ENCODE results near the gene TTC21B.

The TTC21B gene

DNA sequence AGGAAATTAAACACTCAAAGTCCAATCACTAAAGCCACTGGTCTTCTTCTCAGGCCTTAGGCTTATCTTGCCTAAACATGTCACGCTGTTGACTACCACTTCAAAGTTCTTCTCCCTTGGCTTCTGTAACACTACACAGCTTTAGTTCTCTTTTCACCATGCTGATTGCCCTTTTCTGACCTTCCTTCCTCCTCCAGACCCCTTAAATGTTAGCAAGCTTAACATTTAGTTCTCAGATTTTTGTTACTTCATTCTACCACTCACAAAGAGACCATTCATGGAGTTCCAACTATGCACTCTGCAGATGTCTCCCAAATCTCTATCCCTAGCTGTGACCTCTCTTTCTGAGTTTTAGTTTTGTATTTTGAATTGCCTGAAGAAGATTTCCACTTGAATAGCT, 64.4 kb downstream of the TTC21B start:
- H3K27ac ChIP-seq (replicated peaks; ENCODE audit: low read length), result peak overlapping the region; percentile 67
- no peak overlapping the region for H2AFZ ChIP-seq (ENCODE audit: low read length)
- H4K91ac ChIP-seq (ENCODE audit: low read depth, low read length, poor library complexity), result no peak overlapping the region
- no peak overlapping the region for H3K4me2 ChIP-seq (ENCODE audit: insufficient read depth, low read length, poor library complexity, severe bottlenecking)
- peaks cover 0 to 4% of the 10 kb centered on the region in 2 donors for H3K9me3 ChIP-seq (replicated peaks in 1 of 2; ENCODE audit: control insufficient read depth in 2 of 2, insufficient read depth in 1 of 2, low read depth in 1 of 2, low read length in 2 of 2)
- H3K9ac ChIP-seq (ENCODE audit: low read depth, low read length, poor library complexity), result no peak overlapping the region
- H2AK5ac ChIP-seq (ENCODE audit: low read depth, low read length), result no peak overlapping the region
- H3K4ac ChIP-seq (ENCODE audit: low read length), result no peak overlapping the region
- no peak overlapping the region for H3K4me3 ChIP-seq (ENCODE audit: low read length in 2 of 2)
- H2BK120ac ChIP-seq (ENCODE audit: low read depth, low read length), result no peak overlapping the region
- no peak overlapping the region for H3K18ac ChIP-seq (ENCODE audit: low read length)
- no CpG with 5 or more reads among the region's 1 CpG for WGBS, 2 donors (ENCODE audit: extremely low coverage in 2 of 2, insufficient read length in 2 of 2, insufficient replicate concordance in 1 of 2)
- H3K36me3 ChIP-seq (replicated peaks in 1 of 2; ENCODE audit: control insufficient read depth in 2 of 2, insufficient read depth in 2 of 2, low read length in 2 of 2), result peaks cover 1 to 41% of the 10 kb centered on the region in 2 donors
- H3K27me3 ChIP-seq (ENCODE audit: control insufficient read depth in 3 of 3, insufficient read depth in 3 of 3, low read depth in 1 of 3, low read length in 3 of 3), result no peaks in the 10 kb centered on the region
- H3K79me1 ChIP-seq (ENCODE audit: low read depth, low read length), result no peaks in the 10 kb centered on the region
- no peak overlapping the region for H2BK12ac ChIP-seq (ENCODE audit: low read length)
- H3K14ac ChIP-seq (ENCODE audit: low read length), result no peak overlapping the region
- no peak overlapping the region for H2BK5ac ChIP-seq (ENCODE audit: low read length)
- no peak overlapping the region for H3K23ac ChIP-seq (ENCODE audit: low read depth, low read length, poor library complexity)
- DNase-seq (ENCODE audit: low spot score), result peak; percentile 12
- H3K4me1 ChIP-seq (ENCODE audit: control insufficient read depth in 2 of 2, insufficient read depth in 1 of 2, low read depth in 1 of 2, low read length in 2 of 2), result peaks cover 6 to 59% of the 10 kb centered on the region in 2 donors
- H2BK15ac ChIP-seq (ENCODE audit: low read length), result no peak overlapping the region
- no peak overlapping the region for H4K8ac ChIP-seq (ENCODE audit: low read depth, low read length)

DNA sequence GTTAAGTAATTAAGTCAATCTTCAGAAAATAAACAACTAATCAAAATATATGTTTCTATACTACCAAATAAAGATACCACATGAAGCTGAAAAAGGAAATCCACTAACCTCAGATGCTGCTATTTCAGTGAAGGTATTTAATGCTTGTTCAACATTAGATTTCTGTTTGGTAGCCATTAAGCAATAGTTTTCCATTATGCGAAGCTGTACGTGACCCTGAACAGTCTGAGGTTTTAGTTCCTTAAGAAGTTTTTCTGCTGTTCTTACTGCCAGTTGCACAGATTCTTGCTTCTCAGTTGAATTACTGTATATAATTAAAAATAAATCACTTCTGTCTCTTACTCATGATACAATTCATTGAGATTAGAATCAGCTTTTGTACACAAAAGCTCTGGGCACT, 65.4 kb downstream of the TTC21B start:
- peaks cover 4 to 57% of the 10 kb centered on the region in 2 donors for H3K4me1 ChIP-seq (ENCODE audit: control insufficient read depth in 2 of 2, insufficient read depth in 1 of 2, low read depth in 1 of 2, low read length in 2 of 2)
- H3K23ac ChIP-seq (ENCODE audit: low read depth, low read length, poor library complexity), result no peak overlapping the region
- H2BK120ac ChIP-seq (ENCODE audit: low read depth, low read length), result no peak overlapping the region
- H3K4ac ChIP-seq (ENCODE audit: low read length), result no peak overlapping the region
- H3K4me3 ChIP-seq (ENCODE audit: low read length in 2 of 2), result no peak overlapping the region
- H2BK12ac ChIP-seq (ENCODE audit: low read length), result no peak overlapping the region
- H2AFZ ChIP-seq (ENCODE audit: low read length), result no peak overlapping the region
- DNase-seq (ENCODE audit: low spot score), result no peak
- peaks cover 0 to 4% of the 10 kb centered on the region in 2 donors for H3K9me3 ChIP-seq (replicated peaks in 1 of 2; ENCODE audit: control insufficient read depth in 2 of 2, insufficient read depth in 1 of 2, low read depth in 1 of 2, low read length in 2 of 2)
- no peak overlapping the region for H3K14ac ChIP-seq (ENCODE audit: low read length)
- WGBS, 2 donors (ENCODE audit: extremely low coverage in 2 of 2, insufficient read length in 2 of 2, insufficient replicate concordance in 1 of 2), result no CpG with 5 or more reads among the region's 2 CpGs
- no peak overlapping the region for H3K9ac ChIP-seq (ENCODE audit: low read depth, low read length, poor library complexity)
- no peak overlapping the region for H2BK5ac ChIP-seq (ENCODE audit: low read length)
- no peak overlapping the region for H4K8ac ChIP-seq (ENCODE audit: low read depth, low read length)
- no peak overlapping the region for H2BK15ac ChIP-seq (ENCODE audit: low read length)
- H3K27me3 ChIP-seq (ENCODE audit: control insufficient read depth in 3 of 3, insufficient read depth in 3 of 3, low read depth in 1 of 3, low read length in 3 of 3), result no peaks in the 10 kb centered on the region
- H4K91ac ChIP-seq (ENCODE audit: low read depth, low read length, poor library complexity), result no peak overlapping the region
- no peaks in the 10 kb centered on the region for H3K79me1 ChIP-seq (ENCODE audit: low read depth, low read length)
- H3K18ac ChIP-seq (ENCODE audit: low read length), result no peak overlapping the region
- H3K27ac ChIP-seq (replicated peaks; ENCODE audit: low read length), result no peak overlapping the region
- H3K36me3 ChIP-seq (replicated peaks in 1 of 2; ENCODE audit: control insufficient read depth in 2 of 2, insufficient read depth in 2 of 2, low read length in 2 of 2), result peaks cover 4 to 41% of the 10 kb centered on the region in 2 donors
- H3K4me2 ChIP-seq (ENCODE audit: insufficient read depth, low read length, poor library complexity, severe bottlenecking), result no peak overlapping the region
- no peak overlapping the region for H2AK5ac ChIP-seq (ENCODE audit: low read depth, low read length)

- Histone ChIP-seq H3K36me3 (replicated peaks in 1 of 2; ENCODE audit: control insufficient read depth in 2 of 2, insufficient read depth in 2 of 2, low read length in 2 of 2) (peaks cover 2 to 50% of the 10 kb centered on the region in 2 donors), H3K4ac (ENCODE audit: low read length) (no peak overlapping the region), H3K27ac (replicated peaks; ENCODE audit: low read length) (peak overlapping the region; percentile 46), H2BK15ac (ENCODE audit: low read length) (no peak overlapping the region), H3K4me3 (ENCODE audit: low read length in 2 of 2) (no peak overlapping the region), H4K91ac (ENCODE audit: low read depth, low read length, poor library complexity) (no peak overlapping the region), H3K18ac (ENCODE audit: low read length) (no peak overlapping the region), H3K23ac (ENCODE audit: low read depth, low read length, poor library complexity) (no peak overlapping the region), H2BK12ac (ENCODE audit: low read length) (no peak overlapping the region), H2BK5ac (ENCODE audit: low read length) (no peak overlapping the region), H2AK5ac (ENCODE audit: low read depth, low read length) (no peak overlapping the region), H3K79me1 (ENCODE audit: low read depth, low read length) (no peaks in the 10 kb centered on the region), H3K9me3 (replicated peaks in 1 of 2; ENCODE audit: control insufficient read depth in 2 of 2, insufficient read depth in 1 of 2, low read depth in 1 of 2, low read length in 2 of 2) (peaks cover 0 to 4% of the 10 kb centered on the region in 2 donors), H2AFZ (ENCODE audit: low read length) (no peak overlapping the region), H3K4me1 (ENCODE audit: control insufficient read depth in 2 of 2, insufficient read depth in 1 of 2, low read depth in 1 of 2, low read length in 2 of 2) (peaks cover 4 to 49% of the 10 kb centered on the region in 2 donors), H3K14ac (ENCODE audit: low read length) (no peak overlapping the region), H2BK120ac (ENCODE audit: low read depth, low read length) (no peak overlapping the region), H4K8ac (ENCODE audit: low read depth, low read length) (no peak overlapping the region), H3K9ac (ENCODE audit: low read depth, low read length, poor library complexity) (no peak overlapping the region), H3K4me2 (ENCODE audit: insufficient read depth, low read length, poor library complexity, severe bottlenecking) (no peak overlapping the region), H3K27me3 (ENCODE audit: control insufficient read depth in 3 of 3, insufficient read depth in 3 of 3, low read depth in 1 of 3, low read length in 3 of 3) (no peaks in the 10 kb centered on the region)
- no peak for DNase-seq (ENCODE audit: low spot score)
- WGBS, 2 donors (ENCODE audit: extremely low coverage in 2 of 2, insufficient read length in 2 of 2, insufficient replicate concordance in 1 of 2), result no CpG with 5 or more reads among the region's 3 CpGs
Observed at GRCh38 chr2:165886487-165887146, 67.0 kb downstream of the TTC21B start.

GRCh38 chr2:165877565-165878550, 75.7 kb downstream of the TTC21B start:
- no peak overlapping the region for H2BK5ac ChIP-seq (ENCODE audit: low read length)
- no peak overlapping the region for H3K14ac ChIP-seq (ENCODE audit: low read length)
- no peak overlapping the region for H2AK5ac ChIP-seq (ENCODE audit: low read depth, low read length)
- no peaks in the 10 kb centered on the region for H3K4me1 ChIP-seq (ENCODE audit: control insufficient read depth in 2 of 2, insufficient read depth in 1 of 2, low read depth in 1 of 2, low read length in 2 of 2)
- no peak overlapping the region for H4K8ac ChIP-seq (ENCODE audit: low read depth, low read length)
- no peaks in the 10 kb centered on the region for H3K27me3 ChIP-seq (ENCODE audit: control insufficient read depth in 3 of 3, insufficient read depth in 3 of 3, low read depth in 1 of 3, low read length in 3 of 3)
- 100% methylated on average over 1 of the region's 6 CpGs; no CpG with 5 or more reads in 1 of the 2 donors for WGBS, 2 donors (ENCODE audit: extremely low coverage in 2 of 2, insufficient read length in 2 of 2, insufficient replicate concordance in 1 of 2)
- no peak overlapping the region for H2AFZ ChIP-seq (ENCODE audit: low read length)
- no peak overlapping the region for H2BK12ac ChIP-seq (ENCODE audit: low read length)
- no peak overlapping the region for H3K4me3 ChIP-seq (ENCODE audit: low read length in 2 of 2)
- H3K4ac ChIP-seq (ENCODE audit: low read length), result no peak overlapping the region
- no peak overlapping the region for H3K9ac ChIP-seq (ENCODE audit: low read depth, low read length, poor library complexity)
- no peak overlapping the region for H3K18ac ChIP-seq (ENCODE audit: low read length)
- H2BK120ac ChIP-seq (ENCODE audit: low read depth, low read length), result no peak overlapping the region
- no peak for DNase-seq (ENCODE audit: low spot score)
- H4K91ac ChIP-seq (ENCODE audit: low read depth, low read length, poor library complexity), result no peak overlapping the region
- peaks cover 0 to 5% of the 10 kb centered on the region in 2 donors for H3K9me3 ChIP-seq (replicated peaks in 1 of 2; ENCODE audit: control insufficient read depth in 2 of 2, insufficient read depth in 1 of 2, low read depth in 1 of 2, low read length in 2 of 2)
- H3K23ac ChIP-seq (ENCODE audit: low read depth, low read length, poor library complexity), result no peak overlapping the region
- no peak overlapping the region for H3K4me2 ChIP-seq (ENCODE audit: insufficient read depth, low read length, poor library complexity, severe bottlenecking)
- no peaks in the 10 kb centered on the region for H3K79me1 ChIP-seq (ENCODE audit: low read depth, low read length)
- peaks cover 3 to 80% of the 10 kb centered on the region in 2 donors for H3K36me3 ChIP-seq (replicated peaks in 1 of 2; ENCODE audit: control insufficient read depth in 2 of 2, insufficient read depth in 2 of 2, low read length in 2 of 2)
- no peak overlapping the region for H3K27ac ChIP-seq (replicated peaks; ENCODE audit: low read length)
- no peak overlapping the region for H2BK15ac ChIP-seq (ENCODE audit: low read length)

Data from neuronal stem cell (in vitro differentiated cells).